Right cardiac atrium (tissue), 5 donors: ENCODE data around the gene CLIC6. TPM values are rescaled to one million over a fixed set of nuclear protein-coding genes. Genes with fewer than 3 reads are reported as not detected.

Experiments used
- ATAC-seq, 2 donors: fragments of 200-7000 bp; cut with Tn5 transposase; one replicate each; pipeline versions ENCODE4 v1.8.0 to v1.9.1; 2020; ENCODE audit warnings: moderate library complexity in 2 of 2, mild to moderate bottlenecking in 1 of 2
- DNase-seq, 3 donors: peaks; one replicate each; pipeline ENCODE4 v3.0.0-alpha.2; 2020
- H3K27ac ChIP-seq: one replicate; pipeline ENCODE4 v1.5.1; 2013; ENCODE audit warnings: mild to moderate bottlenecking, low read length, control low read depth, moderate library complexity
- H3K27me3 ChIP-seq: one replicate; pipeline ENCODE4 v1.6.1; 2013; ENCODE audit not compliant: control insufficient read depth, insufficient read depth
- H3K4me1 ChIP-seq: one replicate; pipeline ENCODE4 v1.6.1; 2013; ENCODE audit warnings: low read length; ENCODE audit not compliant: control insufficient read depth, insufficient read depth
- H3K4me3 ChIP-seq: one replicate; pipeline ENCODE4 v1.5.1; 2013; ENCODE audit warnings: low read length, control low read depth
- H3K9me3 ChIP-seq: one replicate; pipeline ENCODE4 v1.6.1; 2013; ENCODE audit warnings: low read length; ENCODE audit not compliant: control insufficient read depth
- WGBS: extraction: QIAGEN DNeasy Blood & Tissue Kit; methylation state at CpG from one replicate; pipeline ENCODE4 v1.1.7; 2013; 5-methylcytosine and 5-hydroxymethylcytosine counted together
- intact Hi-C, 4 donors: fragments of 100-400 bp; cut with DNase I; formaldehyde crosslinking; loops; one replicate each; pipeline versions ENCODE4 v1.11.0 to v1.14.0; 2022 to 2023
- polyA plus RNA-seq: library from polyadenylated mRNA; stranded (reverse); fragments of 200-250 nt; gene quantifications from one replicate; pipeline ENCODE4 v1.2.3, GENCODE V29; 2013
- total RNA-seq, 4 donors: library from RNA; stranded (reverse); fragmentation: NEBNext Ultra II Directional; extraction: Animal tissue kit (Norgen Biotek cat#: 25700); gene quantifications; one replicate each; pipeline ENCODE4 v1.2.1, GENCODE V29; 2021
- donor health status: healthy with polysubstance abuse.
- donor health status: DM: no; HTN: yes; CAD: no.
- donor health status: DM: no; HTN: no; CAD: no.
- donor health status: DM: no; HTN: yes; CAD: no; lungs with severe emphysema.
- donor health status: DM: yes; HTN: yes; CAD: no.

CLIC6 gene
- total and polyA plus RNA-seq, 5 donors = 6.1 to 13.7 (median 12.6) TPM

DNA sequence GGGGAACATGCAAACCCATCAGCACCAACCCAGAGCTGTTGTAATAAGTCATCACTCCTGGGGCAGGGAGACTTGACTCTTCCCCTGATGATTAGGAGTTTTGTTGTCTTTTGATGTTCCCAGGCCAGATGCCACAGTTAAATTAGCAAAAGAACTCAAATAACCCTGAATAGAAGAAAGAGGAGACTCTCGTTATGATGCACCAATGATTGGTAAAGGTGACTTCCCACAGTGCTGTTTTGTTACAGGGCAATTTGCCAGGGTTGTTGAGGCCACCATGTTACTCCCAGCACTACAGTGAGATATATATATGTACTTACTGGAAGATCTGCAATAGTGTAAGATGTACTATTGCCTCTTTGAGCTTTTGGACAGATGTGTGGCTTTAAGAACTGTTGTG, 29.5 kb upstream of the CLIC6 start:
- H3K4me3 ChIP-seq = no peak overlapping the region
- 82% methylated on average over 1 of the region's 1 CpG for WGBS
- DNase-seq = no peak
- ATAC-seq = no peak
- H3K27me3 ChIP-seq = no peaks in the 10 kb centered on the region
- no peak overlapping the region for H3K27ac ChIP-seq
- H3K4me1 ChIP-seq = no peaks in the 10 kb centered on the region
- intact Hi-C loops = no loop called here
- no peaks in the 10 kb centered on the region for H3K9me3 ChIP-seq

DNA sequence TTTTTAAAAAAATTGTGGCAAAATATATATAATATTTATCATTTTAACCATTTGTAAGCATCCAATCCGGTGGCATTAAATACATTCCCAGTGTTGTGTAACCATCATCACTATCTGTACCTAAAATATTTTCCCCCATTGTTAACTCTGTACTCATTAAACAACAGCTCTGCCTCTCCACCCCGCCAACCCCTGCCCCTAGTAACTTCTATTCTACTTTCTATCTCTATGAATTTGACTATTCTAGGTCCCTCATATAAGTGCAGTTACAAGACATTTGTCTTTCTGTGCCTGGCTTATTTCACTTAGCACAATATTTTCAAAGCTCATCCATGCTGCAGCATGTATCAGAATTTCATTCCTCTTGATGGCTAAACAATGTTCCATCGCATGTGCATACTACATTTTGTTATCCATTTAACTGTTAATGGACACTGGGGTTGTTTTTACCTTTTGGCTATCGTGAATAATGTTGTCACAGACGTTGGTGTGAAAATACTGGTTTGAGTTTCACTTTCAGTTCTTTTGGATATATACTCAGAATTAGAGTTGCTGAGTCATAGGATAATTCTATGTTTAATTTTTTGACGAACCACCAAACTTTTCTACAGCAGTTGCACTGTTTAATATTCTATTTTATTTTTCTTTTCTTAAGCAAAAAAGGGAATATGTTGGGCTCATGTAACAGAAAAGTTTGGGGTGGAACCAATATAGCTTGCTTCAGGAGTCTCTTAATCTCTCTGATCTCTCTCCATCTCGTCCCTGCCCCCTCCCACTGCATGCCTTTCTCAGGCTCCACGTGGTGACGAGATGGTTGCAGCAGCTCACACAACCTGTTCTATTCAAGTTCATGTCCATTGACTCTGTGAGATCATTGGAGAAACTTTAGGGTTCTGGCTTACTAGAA, 28.7 kb upstream of the CLIC6 start:
- no peaks in the 10 kb centered on the region for H3K9me3 ChIP-seq
- H3K4me3 ChIP-seq = no peak overlapping the region
- no peaks in the 10 kb centered on the region for H3K27me3 ChIP-seq
- no peak for ATAC-seq
- H3K27ac ChIP-seq = no peak overlapping the region
- 51% methylated on average over 9 of the region's 9 CpGs for WGBS
- H3K4me1 ChIP-seq = no peaks in the 10 kb centered on the region
- intact Hi-C loops = no loop called here
- DNase-seq = no peak

DNA sequence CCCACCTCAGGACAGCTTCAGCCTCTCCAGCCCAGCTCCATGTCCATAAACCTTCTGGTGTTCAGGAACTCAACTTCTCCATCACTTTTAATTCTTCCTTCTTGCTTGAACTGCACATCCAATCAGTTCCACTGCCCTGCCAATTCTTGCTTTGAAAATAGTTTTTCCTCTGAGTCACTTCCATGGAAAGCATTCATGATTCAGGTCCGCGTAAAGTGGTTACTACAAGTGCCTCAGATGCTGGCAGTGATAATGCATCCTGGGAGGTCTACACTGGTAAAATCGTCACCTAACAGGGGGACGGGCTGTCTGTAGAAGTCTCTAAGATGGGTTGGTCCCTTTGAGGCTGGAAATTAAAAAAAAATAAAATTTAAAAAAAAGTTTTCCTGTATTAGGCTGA, 27.9 kb upstream of the CLIC6 start:
- H3K27ac ChIP-seq = no peak overlapping the region
- ATAC-seq = no peak
- H3K4me1 ChIP-seq = no peaks in the 10 kb centered on the region
- whole genome bisulfite sequencing = 67% methylated on average over 4 of the region's 4 CpGs
- intact Hi-C loops = no loop called here
- H3K4me3 ChIP-seq = no peak overlapping the region
- H3K27me3 ChIP-seq = no peaks in the 10 kb centered on the region
- no peaks in the 10 kb centered on the region for H3K9me3 ChIP-seq
- no peak for DNase-seq

DNA sequence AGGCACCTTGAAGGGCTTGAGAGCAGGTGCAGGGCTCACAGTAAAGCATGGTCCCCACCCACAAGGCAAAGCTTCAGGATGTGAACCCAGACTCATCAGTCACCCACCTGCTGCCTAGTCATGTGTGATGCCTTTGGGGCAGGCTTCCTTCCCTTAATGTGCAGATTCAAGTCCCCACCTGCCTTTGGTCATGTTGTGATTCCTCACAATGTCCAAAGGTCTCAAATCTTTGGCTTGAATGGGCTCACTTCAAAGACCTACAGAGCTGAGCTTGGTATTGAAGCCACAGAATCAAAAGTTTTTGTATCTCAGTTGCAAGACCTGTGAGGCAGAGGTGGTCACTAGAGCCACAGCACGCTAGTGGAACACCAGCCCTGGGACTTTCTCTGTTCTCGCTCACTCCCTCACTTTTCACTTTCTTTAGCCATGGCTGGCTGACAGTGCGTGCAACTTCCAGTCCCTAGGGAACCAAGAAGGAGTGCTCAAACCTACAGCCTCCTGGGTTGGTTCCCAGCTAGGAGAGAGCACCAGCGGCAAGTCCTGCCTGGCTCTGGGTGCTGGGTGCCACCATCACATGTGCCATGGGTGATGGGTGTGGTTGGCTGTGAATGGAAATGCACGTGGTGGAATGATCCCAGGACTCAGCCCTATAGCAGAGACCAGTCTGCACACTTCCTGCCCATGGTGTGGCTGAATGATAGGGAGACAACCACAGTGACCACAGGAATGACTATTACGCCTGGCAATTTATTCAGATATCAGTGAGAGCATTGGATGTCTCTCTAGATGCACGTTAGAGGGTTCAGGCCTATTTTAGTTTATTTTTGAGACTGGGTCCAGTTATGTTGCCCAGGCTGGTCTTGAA, 26.4 kb upstream of the CLIC6 start:
- DNase-seq (no peak), ATAC-seq (no peak)
- no peak overlapping the region for H3K27ac ChIP-seq
- intact Hi-C loops = no loop called here
- WGBS = 70% methylated on average over 7 of the region's 7 CpGs
- no peaks in the 10 kb centered on the region for H3K9me3 ChIP-seq
- H3K4me1 ChIP-seq = no peaks in the 10 kb centered on the region
- no peaks in the 10 kb centered on the region for H3K27me3 ChIP-seq
- H3K4me3 ChIP-seq = no peak overlapping the region

DNA sequence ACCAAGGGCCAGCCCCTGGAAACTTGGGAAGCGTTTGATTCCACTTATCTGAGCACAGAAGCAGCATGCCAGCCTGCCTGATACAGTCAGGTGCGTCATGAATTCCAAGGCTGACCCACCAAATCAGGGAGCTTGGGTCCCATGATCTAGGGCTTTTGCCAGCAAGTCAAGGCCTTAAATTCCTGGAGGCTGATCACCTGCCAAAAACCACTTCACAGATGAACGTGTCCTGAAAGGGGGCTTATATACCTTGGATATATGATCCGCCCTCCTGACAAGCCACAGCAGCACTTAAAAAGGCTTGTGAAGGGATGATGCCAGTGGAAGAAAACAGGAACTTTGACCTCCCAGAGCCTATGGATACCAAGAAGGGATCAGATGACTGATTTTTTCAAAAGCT, 24.0 kb upstream of the CLIC6 start:
- Histone ChIP-seq H3K9me3 (no peaks in the 10 kb centered on the region), H3K27me3 (no peaks in the 10 kb centered on the region), H3K27ac (no peak overlapping the region), H3K4me3 (no peak overlapping the region), H3K4me1 (no peaks in the 10 kb centered on the region)
- ATAC-seq (peak in 1 of 2 donors; percentile 34), DNase-seq (no peak)
- WGBS = 58% methylated on average over 4 of the region's 4 CpGs
- intact Hi-C loops = no loop called here

DNA sequence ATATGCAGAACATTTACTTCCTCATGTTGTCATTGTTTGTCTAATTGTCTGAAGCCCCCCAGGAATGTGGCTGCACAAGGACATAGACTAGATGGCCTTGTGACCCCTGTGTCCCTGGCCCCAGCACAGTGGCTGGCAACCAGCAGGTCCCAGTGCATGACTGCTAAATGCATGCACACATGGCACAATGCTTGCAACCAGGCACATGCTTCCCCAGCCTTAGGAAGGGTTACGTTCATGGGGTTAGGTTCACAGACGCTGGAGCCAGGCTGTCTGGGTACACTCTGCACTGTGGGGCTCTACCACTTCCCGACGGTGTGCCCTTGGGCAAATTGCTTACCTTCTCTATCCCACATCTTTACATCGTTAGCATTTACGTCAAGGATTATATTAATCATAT, 21.2 kb upstream of the CLIC6 start:
- no peaks in the 10 kb centered on the region for H3K27me3 ChIP-seq
- no peak overlapping the region for H3K4me3 ChIP-seq
- no peak overlapping the region for H3K27ac ChIP-seq
- intact Hi-C loops = no loop called here
- no peaks in the 10 kb centered on the region for H3K4me1 ChIP-seq
- DNase-seq (no peak), ATAC-seq (no peak)
- 66% methylated on average over 6 of the region's 6 CpGs for WGBS
- H3K9me3 ChIP-seq = no peaks in the 10 kb centered on the region

DNA sequence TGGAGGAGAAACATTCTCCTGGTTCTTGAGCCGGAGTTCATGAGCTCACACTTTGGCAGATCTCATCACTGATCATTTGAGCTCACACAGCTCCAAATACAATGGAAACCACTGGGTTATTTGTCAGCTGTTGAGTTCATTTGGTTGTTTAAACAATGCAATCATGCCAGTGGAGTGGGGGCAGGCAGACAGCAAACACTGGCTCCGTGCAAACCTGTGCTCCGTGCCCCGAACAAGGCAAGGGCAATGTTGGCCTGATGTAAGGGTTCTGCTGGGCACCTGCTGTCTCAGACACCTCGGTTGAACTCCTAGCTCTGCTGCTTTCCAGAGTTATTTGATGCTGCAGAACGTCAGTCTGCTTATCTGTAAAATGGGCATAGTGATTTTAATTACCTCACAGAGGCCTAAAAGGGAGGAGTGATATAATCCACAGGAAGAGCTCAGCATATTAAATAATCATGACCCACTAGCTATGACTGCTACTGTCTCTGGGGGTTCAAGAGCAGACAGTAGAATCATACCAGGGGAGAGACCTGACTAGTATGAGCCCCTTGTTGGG, 20.0 kb upstream of the CLIC6 start:
- Histone ChIP-seq H3K27me3 (no peaks in the 10 kb centered on the region), H3K27ac (no peak overlapping the region), H3K4me3 (no peak overlapping the region), H3K9me3 (no peaks in the 10 kb centered on the region), H3K4me1 (no peaks in the 10 kb centered on the region)
- ATAC-seq = no peak
- intact Hi-C loops = no loop called here
- no peak for DNase-seq
- 74% methylated on average over 6 of the region's 6 CpGs for WGBS

DNA sequence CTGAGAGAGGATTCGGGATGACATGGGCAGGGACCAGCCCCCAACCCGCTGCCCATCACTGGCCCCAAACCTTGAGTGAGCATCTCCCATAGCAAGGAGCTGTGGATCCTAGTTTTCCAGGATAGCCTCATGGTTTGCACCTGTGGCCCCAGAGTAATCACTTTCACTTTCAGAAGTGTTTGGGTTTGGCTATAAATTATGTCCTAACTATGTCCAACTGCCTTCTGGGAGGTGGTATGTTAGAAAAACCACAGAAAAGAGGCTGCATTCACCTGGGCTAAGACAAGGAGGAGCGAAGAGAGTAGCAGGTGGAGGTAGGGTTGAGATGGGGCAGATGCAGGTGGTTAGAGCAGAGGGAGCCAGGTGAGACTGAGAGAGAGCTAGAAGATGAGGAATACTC, 19.4 kb upstream of the CLIC6 start:
- intact Hi-C loops = no loop called here
- DNase-seq = no peak

DNA sequence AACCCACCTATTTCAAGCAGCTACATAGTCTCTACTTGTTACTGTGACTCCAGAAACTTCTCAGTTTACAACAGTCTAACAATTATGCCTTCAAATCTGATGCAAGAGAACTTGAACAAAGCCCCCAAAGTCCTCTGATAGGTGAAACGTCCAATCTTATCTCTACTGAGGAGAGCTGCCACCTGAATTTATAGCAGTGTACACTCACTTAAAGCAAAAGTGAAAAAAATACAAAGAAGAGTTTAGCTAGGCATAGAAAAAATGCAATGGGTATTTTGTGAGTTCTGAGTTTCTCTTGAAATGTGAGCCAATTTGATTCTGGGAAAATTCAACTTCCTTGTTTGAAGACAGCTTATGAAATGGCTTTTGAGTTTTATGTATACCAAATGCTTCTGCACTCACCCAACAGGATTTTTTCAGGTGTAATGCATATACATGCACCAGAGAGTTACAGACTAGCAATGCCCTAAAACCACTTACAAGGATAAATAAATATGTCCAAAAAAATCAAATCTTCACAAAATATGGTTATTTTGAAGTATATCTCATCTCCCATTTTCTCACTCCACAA, 17.8 kb upstream of the CLIC6 start:
- no peaks in the 10 kb centered on the region for H3K9me3 ChIP-seq
- H3K27ac ChIP-seq = no peak overlapping the region
- H3K4me1 ChIP-seq = no peaks in the 10 kb centered on the region
- 12% methylated on average over 1 of the region's 1 CpG for WGBS
- H3K27me3 ChIP-seq = no peaks in the 10 kb centered on the region
- no peak overlapping the region for H3K4me3 ChIP-seq
- DNase-seq = no peak
- intact Hi-C loops = no loop called here
- no peak for ATAC-seq

More for the DNA sequence above, 19.4 kb upstream of the CLIC6 start:
- no peak for ATAC-seq
- H3K9me3 ChIP-seq = no peaks in the 10 kb centered on the region
- no peak overlapping the region for H3K27ac ChIP-seq
- no peaks in the 10 kb centered on the region for H3K27me3 ChIP-seq
- no peaks in the 10 kb centered on the region for H3K4me1 ChIP-seq
- no peak overlapping the region for H3K4me3 ChIP-seq
- 84% methylated on average over 3 of the region's 3 CpGs for WGBS

DNA sequence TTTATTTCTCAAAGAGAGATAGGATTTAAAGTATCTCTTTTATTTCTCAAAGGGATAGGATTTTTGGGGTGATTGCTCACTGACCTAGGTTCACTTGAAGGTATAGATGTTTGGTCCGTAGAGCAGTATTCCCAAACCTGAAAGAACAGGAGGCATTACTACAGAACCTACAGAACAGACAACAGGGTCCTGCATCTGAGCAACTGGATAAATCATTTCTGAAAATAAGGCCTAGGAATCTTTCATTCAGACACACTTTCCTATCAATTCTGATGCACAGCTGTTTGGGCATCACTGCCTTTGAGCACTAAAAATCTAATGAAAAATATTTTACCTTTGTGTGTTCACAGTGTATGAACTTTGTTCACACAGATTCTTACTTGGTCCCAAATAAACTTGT, 17.2 kb upstream of the CLIC6 start:
- intact Hi-C loops = no loop called here
- Histone ChIP-seq H3K4me3 (no peak overlapping the region), H3K27me3 (no peaks in the 10 kb centered on the region), H3K9me3 (no peaks in the 10 kb centered on the region), H3K27ac (no peak overlapping the region), H3K4me1 (no peaks in the 10 kb centered on the region)
- ATAC-seq (no peak), DNase-seq (no peak)
- WGBS = 89% methylated on average over 1 of the region's 1 CpG

DNA sequence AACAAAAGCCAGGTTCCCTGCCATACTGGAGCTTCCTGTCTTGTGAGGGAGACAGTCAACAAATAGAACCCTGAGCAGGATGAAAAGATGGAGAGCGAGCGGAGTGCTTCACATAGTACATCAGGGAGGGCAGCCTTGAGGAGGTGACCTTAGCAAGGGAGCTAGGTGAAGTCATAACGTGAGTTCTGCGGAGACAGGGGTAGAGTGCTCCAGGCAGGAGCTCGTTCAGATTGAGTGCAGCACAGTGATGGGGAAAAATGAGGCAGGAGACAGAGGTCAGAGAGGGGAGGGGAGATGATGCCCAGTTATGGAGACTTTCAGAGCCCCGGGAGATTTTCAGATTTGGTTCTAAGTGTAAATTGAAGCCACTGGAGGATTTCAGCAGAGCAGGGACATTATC, 15.3 kb upstream of the CLIC6 start:
- Histone ChIP-seq H3K27me3 (no peaks in the 10 kb centered on the region), H3K4me1 (no peaks in the 10 kb centered on the region), H3K4me3 (no peak overlapping the region), H3K9me3 (no peaks in the 10 kb centered on the region), H3K27ac (no peak overlapping the region)
- 87% methylated on average over 6 of the region's 6 CpGs for WGBS
- no peak for ATAC-seq
- no peak for DNase-seq
- intact Hi-C loops = no loop called here
